SK-N-SH treated with all-trans-retinoic acid at 6 μM for 48 hours (cell line): Measurements from ENCODE around the gene ATP4B.

ENCODE experiments used
- ATAC-seq: fragments of 200-7000 bp; cut with Tn5 transposase; 3 replicates; pipeline ENCODE4 v1.9.1; 2020; ENCODE audit warnings: mild to moderate bottlenecking, moderate library complexity
- ARNTL ChIP-seq: fragments of 450-650 bp; formaldehyde crosslinking; IDR thresholded peaks from 2 replicates; pipeline ENCODE4 v1.5.0; 2020; ENCODE audit warnings: low read depth, mild to moderate bottlenecking, moderate library complexity, borderline replicate concordance
- BACH2 ChIP-seq: fragments of 250-450 bp; sonication (Bioruptor Pico); IDR thresholded peaks from 2 replicates; pipeline ENCODE4 v1.9.0; 2021; ENCODE audit warnings: mild to moderate bottlenecking, borderline replicate concordance
- CSDC2 ChIP-seq: fragments of 250-450 bp; sonication (Bioruptor Pico); IDR thresholded peaks from 2 replicates; pipeline ENCODE4 v1.5.0; 2020; ENCODE audit warnings: mild to moderate bottlenecking, moderate library complexity
- CSRNP3 ChIP-seq: fragments of 250-450 bp; sonication (Bioruptor Pico); IDR thresholded peaks from 2 replicates; pipeline ENCODE4 v1.5.1; 2021; ENCODE audit warnings: mild to moderate bottlenecking, moderate library complexity
- GLIS3 ChIP-seq: fragments of 250-450 bp; sonication (Bioruptor Pico); IDR thresholded peaks from 2 replicates; pipeline ENCODE4 v1.5.0; 2020; ENCODE audit warnings: mild to moderate bottlenecking, moderate library complexity
- ISL1 ChIP-seq: fragments of 250-450 bp; sonication (Bioruptor Pico); IDR thresholded peaks from 2 replicates; pipeline ENCODE4 v2.1.2; 2022; ENCODE audit warnings: mild to moderate bottlenecking, moderate library complexity
- OSR1 ChIP-seq: fragments of 250-450 bp; sonication (Bioruptor Pico); IDR thresholded peaks from 2 replicates; pipeline ENCODE4 v1.8.0; 2022; ENCODE audit warnings: moderate library complexity, mild to moderate bottlenecking, inconsistent platforms
- PATZ1 ChIP-seq: fragments of 250-450 bp; sonication (Bioruptor Pico); IDR thresholded peaks from 2 replicates; pipeline ENCODE4 v1.8.0; 2020; ENCODE audit warnings: mild to moderate bottlenecking, moderate library complexity, borderline replicate concordance
- PPARA ChIP-seq: fragments of 250-450 bp; sonication (Bioruptor Pico); IDR thresholded peaks from 2 replicates; pipeline ENCODE4 v1.5.0; 2020; ENCODE audit warnings: mild to moderate bottlenecking, borderline replicate concordance
- RARB ChIP-seq: fragments of 250-450 bp; sonication (Bioruptor Pico); IDR thresholded peaks from 2 replicates; pipeline ENCODE4 v1.8.0; 2021; ENCODE audit warnings: mild to moderate bottlenecking, moderate library complexity
- SNAI2 ChIP-seq: fragments of 250-450 bp; sonication (Bioruptor Pico); IDR thresholded peaks from 2 replicates; pipeline ENCODE4 v1.5.0; 2020; ENCODE audit warnings: mild to moderate bottlenecking, moderate library complexity
- TCF4 ChIP-seq: fragments of 250-450 bp; sonication (Bioruptor Pico); IDR thresholded peaks from 2 replicates; pipeline ENCODE4 v1.8.0; 2021; ENCODE audit warnings: mild to moderate bottlenecking, moderate library complexity, borderline replicate concordance
- TOX ChIP-seq: fragments of 250-450 bp; sonication (Bioruptor Pico); IDR thresholded peaks from 2 replicates; pipeline ENCODE4 v1.8.0; 2021; ENCODE audit warnings: mild to moderate bottlenecking, moderate library complexity, borderline replicate concordance
- TSHZ2 ChIP-seq: fragments of 250-450 bp; sonication (Bioruptor Pico); IDR thresholded peaks from 2 replicates; pipeline ENCODE4 v1.5.0; 2020; ENCODE audit warnings: mild to moderate bottlenecking, moderate library complexity
- ZC3H10 ChIP-seq: fragments of 250-450 bp; sonication (Bioruptor Pico); IDR thresholded peaks from 2 replicates; pipeline ENCODE4 v1.5.1; 2021; ENCODE audit warnings: mild to moderate bottlenecking, moderate library complexity
- ZFP3 ChIP-seq: fragments of 250-450 bp; sonication (Bioruptor Pico); IDR thresholded peaks from 2 replicates; pipeline ENCODE4 v1.5.0; 2020; ENCODE audit warnings: mild to moderate bottlenecking, moderate library complexity
- ZFP30 ChIP-seq: fragments of 450-650 bp; formaldehyde crosslinking; IDR thresholded peaks from 2 replicates; pipeline ENCODE4 v1.5.0; 2022; ENCODE audit warnings: mild to moderate bottlenecking, moderate library complexity
- ZNF565 ChIP-seq: fragments of 450-650 bp; formaldehyde crosslinking; conservative IDR thresholded peaks from 2 replicates; pipeline ENCODE4 v1.5.0; 2020; ENCODE audit warnings: low read depth, mild to moderate bottlenecking, moderate library complexity
- ZNF70 ChIP-seq: fragments of 450-650 bp; formaldehyde crosslinking; IDR thresholded peaks from 2 replicates; pipeline ENCODE4 v1.5.0; 2020; ENCODE audit warnings: mild to moderate bottlenecking, moderate library complexity
- ZNF8 ChIP-seq: fragments of 450-650 bp; formaldehyde crosslinking; IDR thresholded peaks from 2 replicates; pipeline ENCODE4 v1.5.0; 2020; ENCODE audit warnings: mild to moderate bottlenecking, moderate library complexity

Gene ATP4B

GRCh38 chr13:113669231-113669754 lies 11.3 kb upstream of the ATP4B start:
- TF ChIP-seq ZC3H10 (CRISPR knock-in tag) = no peak
- TF ChIP-seq BACH2 (CRISPR knock-in tag) = no peak
- no peak for TF ChIP-seq CSRNP3 (CRISPR knock-in tag)
- no peak for TF ChIP-seq SNAI2 (CRISPR knock-in tag)
- TF ChIP-seq OSR1 (CRISPR knock-in tag) = no peak
- TF ChIP-seq PPARA = no peak
- TF ChIP-seq PATZ1 (CRISPR knock-in tag) = no peak
- TF ChIP-seq ISL1 = no peak
- no peak for TF ChIP-seq ZNF8
- TF ChIP-seq CSDC2 (CRISPR knock-in tag) = no peak
- TF ChIP-seq TSHZ2 (CRISPR knock-in tag) = no peak
- TF ChIP-seq ZFP30 (CRISPR knock-in tag) = no peak
- TF ChIP-seq TOX (CRISPR knock-in tag) = no peak
- TF ChIP-seq GLIS3 = no peak
- TF ChIP-seq, all 23 proteins: peak for 0
- no peak for ATAC-seq

- no peak for ATAC-seq
- TF ChIP-seq ZFP30 (CRISPR knock-in tag) (no peak), ZC3H10 (CRISPR knock-in tag) (no peak)
These were observed 10.5 kb upstream of the ATP4B start for GRCh38 chr13:113668491-113668971.

GRCh38 chr13:113667771-113668490 lies 9.9 kb upstream of the ATP4B start:
- no peak for TF ChIP-seq RARB (CRISPR knock-in tag)
- no peak for TF ChIP-seq ARNTL (CRISPR knock-in tag)
- TF ChIP-seq OSR1 (CRISPR knock-in tag) = no peak
- no peak for TF ChIP-seq ZC3H10 (CRISPR knock-in tag)
- no peak for TF ChIP-seq ZNF70 (CRISPR knock-in tag)
- TF ChIP-seq BACH2 (CRISPR knock-in tag) = no peak
- TF ChIP-seq ZFP3 (CRISPR knock-in tag) = no peak
- TF ChIP-seq GLIS3 = no peak
- no peak for TF ChIP-seq PPARA
- ATAC-seq = no peak

GRCh38 chr13:113666951-113667701 lies 9.1 kb upstream of the ATP4B start, which contains the start of gene GRK1:
TSS of gene GRK1 (plus strand) at chr13:113667219. CDS start at chr13:113667387, 168 bp downstream.
- TF ChIP-seq OSR1 (CRISPR knock-in tag) = no peak
- peak; percentile 22; the same call in 1 of the 3 replicates for ATAC-seq

GRCh38 chr13:113666329-113666670 lies 8.3 kb upstream of the ATP4B start:
- ATAC-seq = no peak
- TF ChIP-seq ISL1 (no peak), SNAI2 (CRISPR knock-in tag) (no peak), PPARA (no peak), BACH2 (CRISPR knock-in tag) (no peak), TCF4 (no peak), ZNF8 (no peak), OSR1 (CRISPR knock-in tag) (no peak), PATZ1 (CRISPR knock-in tag) (no peak), TOX (CRISPR knock-in tag) (no peak), CSRNP3 (CRISPR knock-in tag) (no peak), ZFP3 (CRISPR knock-in tag) (no peak), CSDC2 (CRISPR knock-in tag) (no peak), ZNF565 (no peak)
